HG03097 (cell line): Measurements from ENCODE around the gene FAT3.

ENCODE experiments used
- ATAC-seq: cut with Tn5 transposase; IDR thresholded peaks from one replicate; pipeline ENCODE4 v1.9.1; 2021; ENCODE audit not compliant: unreplicated experiment, low FRiP score

The FAT3 gene

GRCh38 chr11:92227230-92227814 is 2.7 kb downstream of the FAT3 start:
- ATAC-seq, result no peak

- no peak for ATAC-seq
Observed at GRCh38 chr11:92227959-92228935, 3.6 kb downstream of the FAT3 start.

GRCh38 chr11:92236856-92237255 is 12.2 kb downstream of the FAT3 start:
- no peak for ATAC-seq

GRCh38 chr11:92240916-92241315 is 16.3 kb downstream of the FAT3 start:
- no peak for ATAC-seq

DNA sequence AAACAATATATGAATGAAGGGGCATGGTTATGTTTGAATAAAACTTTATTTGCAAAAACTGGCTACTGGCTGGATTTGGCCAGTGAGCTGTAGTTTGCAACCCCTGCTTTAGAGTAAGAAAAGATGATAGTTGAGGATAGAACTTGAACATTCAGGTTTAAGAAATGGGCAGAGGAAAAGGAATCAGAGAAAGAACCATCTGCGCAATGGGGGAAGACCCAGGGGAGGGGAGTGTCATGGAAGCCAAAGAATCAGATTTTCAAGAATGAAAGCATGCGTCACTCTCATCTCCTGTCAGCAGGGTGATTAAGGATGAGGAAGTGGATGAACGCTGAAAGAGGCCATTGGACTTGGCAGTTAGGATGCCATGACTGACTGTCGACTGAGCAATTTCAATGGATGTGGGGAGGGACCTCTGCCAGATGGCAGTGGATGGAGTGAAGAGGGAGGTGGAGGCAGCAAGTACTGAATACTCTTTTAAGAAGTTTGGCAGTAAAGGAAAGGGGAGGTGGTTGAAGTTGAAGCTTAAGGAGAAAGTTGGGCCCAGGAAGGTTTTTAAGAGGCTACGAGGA is 21.2 kb downstream of the FAT3 start:
- no peak for ATAC-seq

DNA sequence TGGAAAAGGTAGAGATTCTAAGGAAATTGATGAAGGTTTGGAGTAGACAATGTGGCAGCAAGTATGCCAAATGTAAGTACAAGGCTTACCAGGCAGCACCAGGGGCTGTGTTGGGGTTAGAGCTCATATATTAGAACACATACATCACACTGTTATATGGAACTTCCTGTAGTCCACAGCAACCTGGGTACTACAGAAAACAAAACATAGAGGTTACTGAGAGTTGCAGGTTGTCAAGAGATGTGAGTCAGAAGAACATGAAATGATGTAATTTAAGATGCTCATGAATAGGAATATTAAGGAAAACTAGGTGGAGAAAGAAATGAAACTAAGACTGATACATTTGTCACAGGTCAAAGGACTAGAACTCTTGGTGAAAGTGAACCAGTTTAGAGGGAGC is 22.0 kb downstream of the FAT3 start:
- ATAC-seq, result no peak

DNA sequence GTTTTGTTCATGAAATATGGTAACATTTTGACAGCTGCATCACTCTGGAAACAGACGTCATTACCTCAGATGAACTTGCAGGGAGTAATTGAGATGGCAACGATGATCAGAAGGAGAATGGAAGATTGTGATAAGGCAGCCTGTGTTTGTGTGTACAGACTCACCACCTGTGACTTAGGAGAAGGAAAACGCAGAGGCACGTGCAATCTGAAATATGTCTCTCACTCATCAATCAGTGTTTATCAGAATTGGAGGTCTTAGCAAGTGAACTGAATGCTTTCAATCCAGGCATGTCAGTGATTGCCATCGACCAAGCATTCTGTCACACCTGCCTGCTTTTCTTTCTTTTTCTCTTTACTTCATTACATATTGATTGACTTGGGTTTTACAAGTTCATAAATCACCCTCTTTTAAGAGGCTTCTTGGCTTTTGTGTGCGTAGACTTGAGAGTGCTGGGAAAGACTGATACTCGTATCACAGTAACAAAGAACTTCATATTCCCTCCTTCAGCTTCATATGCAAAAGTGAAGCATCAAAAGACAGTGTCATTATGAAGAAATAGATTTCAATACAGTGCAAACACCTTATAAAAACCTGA is 24.6 kb downstream of the FAT3 start:
- no peak for ATAC-seq

GRCh38 chr11:92251980-92252379 is 27.4 kb downstream of the FAT3 start:
- ATAC-seq, result no peak

DNA sequence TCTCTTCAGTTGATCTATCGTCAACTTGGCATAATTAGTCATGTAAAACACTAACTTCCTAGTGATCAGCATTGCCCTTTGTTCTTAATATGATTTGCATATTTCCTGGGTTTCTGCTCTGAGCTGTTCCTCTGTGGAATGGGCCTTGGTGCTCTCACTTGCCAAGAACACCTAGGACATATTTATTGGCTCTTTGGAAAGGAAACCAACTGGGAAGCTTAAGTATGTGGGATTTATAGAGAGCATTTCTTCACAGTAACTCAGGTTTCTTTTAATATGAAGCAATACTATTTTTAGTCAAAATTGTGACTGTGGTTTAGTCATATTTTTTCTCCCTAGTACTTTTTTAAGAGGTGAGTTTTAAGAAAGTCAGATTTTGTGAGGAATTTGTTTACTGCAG is 28.8 kb downstream of the FAT3 start:
- no peak for ATAC-seq

DNA sequence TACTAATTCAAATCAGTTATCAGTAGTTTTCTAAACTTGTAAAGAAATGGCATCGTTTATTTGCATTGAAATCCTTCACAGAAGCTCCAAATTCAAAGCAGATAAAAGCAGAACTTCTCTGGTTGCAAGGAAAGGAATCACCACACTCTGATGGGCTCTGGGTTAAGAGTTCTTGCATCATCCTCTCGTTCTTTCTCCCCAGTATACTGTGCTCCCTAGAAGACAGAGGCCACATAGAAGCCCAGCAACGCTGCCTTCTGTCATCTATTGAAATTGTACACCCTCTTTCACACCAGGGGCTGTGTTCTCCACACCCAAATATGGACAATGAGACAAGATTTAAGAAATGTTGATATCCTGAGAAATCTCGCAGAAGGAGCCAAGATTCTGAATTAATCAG is 29.3 kb downstream of the FAT3 start:
- no peak for ATAC-seq

DNA sequence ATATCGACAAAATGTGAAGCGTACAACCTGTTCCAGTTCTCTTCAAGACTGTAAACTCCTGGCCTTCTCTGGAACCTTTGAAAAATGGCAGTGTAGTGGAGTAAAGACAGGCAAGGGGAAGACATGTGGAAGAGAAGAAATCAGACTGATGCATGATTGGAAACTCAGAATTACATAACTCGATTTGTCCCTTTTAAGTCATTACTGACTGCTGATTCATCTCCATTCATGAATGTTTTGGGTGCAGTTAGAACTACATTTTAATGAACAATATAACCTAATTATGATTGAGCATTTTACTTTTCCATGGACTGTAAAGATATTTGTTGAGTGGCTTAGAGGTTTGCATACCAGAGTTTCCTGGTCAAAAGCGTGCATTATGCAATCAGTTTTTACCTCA is 32.9 kb downstream of the FAT3 start:
- ATAC-seq, result no peak

GRCh38 chr11:92259861-92260260 is 35.2 kb downstream of the FAT3 start:
- no peak for ATAC-seq

- no peak for ATAC-seq
Observed at GRCh38 chr11:92264350-92264749, 39.7 kb downstream of the FAT3 start.

GRCh38 chr11:92266806-92267205 is 42.2 kb downstream of the FAT3 start:
- no peak for ATAC-seq

DNA sequence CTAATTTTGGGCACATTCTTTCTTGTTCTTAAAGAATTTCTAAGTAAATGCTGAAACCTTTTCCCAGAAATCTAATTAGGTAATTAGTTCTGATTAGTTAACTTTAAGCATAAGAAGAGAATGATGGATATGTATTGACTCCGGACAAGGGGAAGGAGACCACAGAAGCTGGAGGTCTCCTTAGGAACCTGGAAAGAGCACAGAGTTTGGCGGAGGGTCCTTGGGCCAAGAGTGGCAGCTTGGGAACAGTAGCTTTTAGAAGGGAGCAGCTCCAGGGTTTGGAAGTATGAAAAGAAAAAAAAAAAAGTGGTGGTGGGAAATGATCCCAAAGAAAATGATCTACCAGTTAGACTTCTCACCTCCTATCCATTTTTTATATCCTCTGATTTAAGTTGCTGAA is 42.7 kb downstream of the FAT3 start:
- no peak for ATAC-seq

DNA sequence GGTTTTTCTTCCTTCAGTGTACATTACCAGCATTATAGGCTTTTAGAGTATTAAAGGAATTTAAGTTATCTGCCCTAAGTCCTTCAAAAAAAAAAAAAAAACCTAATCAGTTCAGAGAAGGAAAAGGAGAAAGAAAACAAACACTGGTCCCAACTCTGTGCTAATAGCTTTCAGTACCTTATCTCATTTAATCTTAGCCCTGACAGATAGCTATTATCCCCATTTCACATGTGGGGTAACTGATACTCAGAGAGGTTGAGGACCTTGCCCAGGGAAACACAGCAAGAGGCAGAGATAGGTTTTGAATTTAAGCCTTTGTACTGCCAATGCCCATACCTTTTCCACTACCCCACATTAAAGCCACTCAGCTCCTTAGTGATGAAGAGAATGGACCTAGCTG is 43.4 kb downstream of the FAT3 start:
- no peak for ATAC-seq

DNA sequence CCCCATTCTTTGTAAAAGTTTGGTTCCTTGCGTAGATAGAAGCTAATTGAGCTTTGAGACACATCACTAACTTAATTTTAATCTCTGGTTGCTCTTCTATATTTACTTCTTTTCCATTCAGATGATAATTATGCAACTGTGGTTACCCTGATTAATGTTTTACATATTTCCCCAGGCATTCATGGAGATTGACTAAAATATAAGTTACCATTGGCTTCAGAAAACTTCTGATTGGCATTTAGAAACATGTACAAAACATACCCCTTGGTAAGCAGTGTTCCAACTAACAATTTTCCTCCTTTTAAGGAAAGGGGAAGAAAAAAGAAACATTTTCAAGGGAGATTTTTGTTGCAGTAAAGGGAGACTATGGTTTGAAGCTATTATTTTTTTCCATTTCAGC is 43.9 kb downstream of the FAT3 start:
- no peak for ATAC-seq

DNA sequence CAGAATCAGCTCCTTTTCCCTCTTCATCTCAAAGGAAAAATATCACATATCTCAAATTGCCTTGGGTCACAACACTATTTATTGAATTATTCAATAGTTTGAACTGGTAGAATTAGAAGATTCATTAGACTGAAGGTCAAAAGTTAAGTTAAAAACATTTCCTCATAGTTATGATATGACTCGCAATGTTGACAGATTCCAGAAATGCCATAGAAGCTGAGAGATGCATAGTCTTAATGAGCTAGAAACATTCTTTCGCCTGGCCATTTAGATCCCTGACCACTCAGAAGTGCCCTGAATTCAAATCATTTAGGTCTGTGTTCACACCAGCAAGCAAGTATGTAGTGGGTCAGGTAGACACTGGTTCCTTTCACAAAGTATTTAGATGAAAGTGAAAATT is 44.4 kb downstream of the FAT3 start:
- ATAC-seq, result no peak

DNA sequence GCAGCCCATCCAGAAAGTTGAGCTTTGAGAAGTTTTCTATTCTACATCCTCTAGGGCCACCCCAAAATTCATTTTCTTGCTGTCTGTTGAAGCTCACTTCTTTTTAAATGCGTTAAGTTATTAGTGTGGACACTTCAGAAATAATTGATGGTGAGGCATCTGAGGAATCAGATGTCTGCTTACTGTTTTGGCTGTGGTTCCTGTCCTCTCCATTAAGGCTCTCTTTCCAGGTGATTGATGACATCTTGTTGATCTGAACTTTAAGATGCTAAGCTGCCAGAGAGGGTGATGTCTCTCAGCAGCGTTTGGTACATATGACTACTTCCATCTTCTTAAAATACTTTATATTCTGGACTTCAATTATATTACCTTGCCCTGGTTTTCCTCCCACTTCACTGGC is 45.2 kb downstream of the FAT3 start:
- no peak for ATAC-seq

- ATAC-seq, result no peak
Observed at GRCh38 chr11:92272651-92273050, 48.0 kb downstream of the FAT3 start.
